HL-60 (cell line): Measurements from ENCODE around the gene CUL1.

Experiments
- GABPA ChIP-seq: IDR thresholded peaks from 2 replicates; pipeline ENCODE4 v1.6.1; 2012; ENCODE audit warnings: low read depth
- POLR2AphosphoS5 ChIP-seq: IDR thresholded peaks from 2 replicates; pipeline ENCODE4 v1.6.1; 2012; ENCODE audit warnings: low read depth
- REST ChIP-seq: IDR thresholded peaks from 2 replicates; pipeline ENCODE4 v1.6.1; 2012; ENCODE audit warnings: low read depth; ENCODE audit not compliant: insufficient replicate concordance
- TF ChIP-seq, protein P1 (sequence below): IDR thresholded peaks from one replicate; pipeline ENCODE4 v1.5.1; 2011; ENCODE audit warnings: low read length, control low read depth, inconsistent platforms; ENCODE audit not compliant: insufficient read depth

DNA sequence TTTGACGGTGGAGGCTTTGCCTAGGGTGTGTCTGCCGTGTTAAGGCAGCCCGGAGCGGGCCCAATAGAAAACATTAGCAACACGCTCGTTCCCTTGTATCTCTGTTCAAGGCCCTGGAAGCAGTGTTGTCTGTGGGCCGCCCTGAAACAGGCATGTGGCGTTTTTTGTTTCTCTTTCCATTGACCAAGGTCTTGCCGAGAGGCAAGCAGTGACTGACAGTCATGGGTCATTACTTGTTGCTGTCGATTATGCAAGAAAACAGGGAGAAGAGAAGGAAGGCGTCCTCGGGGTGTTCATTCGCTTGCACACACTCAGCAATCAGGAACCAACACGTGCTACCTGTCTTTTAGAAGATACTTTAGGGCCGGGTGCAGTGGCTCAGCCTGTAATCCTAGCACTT, 92.8 kb downstream of the CUL1 start:
- TF ChIP-seq, protein P1, sequence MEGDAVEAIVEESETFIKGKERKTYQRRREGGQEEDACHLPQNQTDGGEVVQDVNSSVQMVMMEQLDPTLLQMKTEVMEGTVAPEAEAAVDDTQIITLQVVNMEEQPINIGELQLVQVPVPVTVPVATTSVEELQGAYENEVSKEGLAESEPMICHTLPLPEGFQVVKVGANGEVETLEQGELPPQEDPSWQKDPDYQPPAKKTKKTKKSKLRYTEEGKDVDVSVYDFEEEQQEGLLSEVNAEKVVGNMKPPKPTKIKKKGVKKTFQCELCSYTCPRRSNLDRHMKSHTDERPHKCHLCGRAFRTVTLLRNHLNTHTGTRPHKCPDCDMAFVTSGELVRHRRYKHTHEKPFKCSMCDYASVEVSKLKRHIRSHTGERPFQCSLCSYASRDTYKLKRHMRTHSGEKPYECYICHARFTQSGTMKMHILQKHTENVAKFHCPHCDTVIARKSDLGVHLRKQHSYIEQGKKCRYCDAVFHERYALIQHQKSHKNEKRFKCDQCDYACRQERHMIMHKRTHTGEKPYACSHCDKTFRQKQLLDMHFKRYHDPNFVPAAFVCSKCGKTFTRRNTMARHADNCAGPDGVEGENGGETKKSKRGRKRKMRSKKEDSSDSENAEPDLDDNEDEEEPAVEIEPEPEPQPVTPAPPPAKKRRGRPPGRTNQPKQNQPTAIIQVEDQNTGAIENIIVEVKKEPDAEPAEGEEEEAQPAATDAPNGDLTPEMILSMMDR: no peak
- no peak for TF ChIP-seq POLR2AphosphoS5
- TF ChIP-seq REST: no peak
- TF ChIP-seq GABPA: no peak
